Vagina (tissue), 2 donors: ENCODE results near the gene IFNA6. TPM values are rescaled to one million over a fixed set of nuclear protein-coding genes. Genes with fewer than 3 reads are reported as not detected.
"Not testable (repeated sequence)": the region's sequence is repeated elsewhere in the genome, so short reads cannot be mapped to it uniquely, and the experiment has no call there.

Source experiments
- DNase-seq, 2 donors: peaks; one replicate each; pipeline ENCODE4 v3.0.0-alpha.2; 2017; ENCODE audit errors: extremely low spot score in 2 of 2
- H3K27ac ChIP-seq: fragments of 200-600 bp; sonication (generic); one replicate; pipeline ENCODE4 v1.5.1; 2019
- H3K27me3 ChIP-seq: fragments of 200-600 bp; sonication (generic); one replicate; pipeline ENCODE4 v1.5.1; 2019
- H3K36me3 ChIP-seq, 2 donors: fragments of 200-600 bp; sonication (generic); one replicate each; pipeline ENCODE4 v1.5.1; 2017 to 2019
- H3K4me1 ChIP-seq: fragments of 200-600 bp; sonication (generic); one replicate; pipeline ENCODE4 v1.5.1; 2019
- H3K4me3 ChIP-seq, 2 donors: fragments of 200-600 bp; sonication (generic); 1 replicate in 1 of 2; 2 replicates in 1 of 2; pipeline ENCODE4 v1.5.1; 2016 to 2019
- H3K9me3 ChIP-seq: fragments of 200-600 bp; sonication (generic); one replicate; pipeline ENCODE4 v1.5.1; 2019
- POLR2A ChIP-seq, 2 donors: fragments of 450-650 bp; IDR thresholded peaks; one replicate each; pipeline ENCODE4 v1.6.1; 2017; ENCODE audit warnings: antibody characterized with exemption in 2 of 2, mild to moderate bottlenecking in 2 of 2, moderate library complexity in 2 of 2
- POLR2AphosphoS5 ChIP-seq, 2 donors: sonication (generic); formaldehyde crosslinking; IDR thresholded peaks; one replicate each; pipeline ENCODE4 v1.9.0; 2017; ENCODE audit warnings: antibody characterized with exemption in 2 of 2, mild to moderate bottlenecking in 2 of 2, low read depth in 1 of 2; ENCODE audit not compliant: insufficient read depth in 1 of 2
- intact Hi-C: fragments of 100-400 bp; cut with DNase I; formaldehyde crosslinking; loops from one replicate; pipeline ENCODE4 v1.15.1; 2023
- total RNA-seq: library from RNA; depleted of rRNA; stranded (reverse); fragments of >200 nt; gene quantifications from one replicate; pipeline ENCODE4 v1.2.3, GENCODE V29; 2016
- TF ChIP-seq, protein P1 (sequence below), 3 experiments: fragments of 450-650 bp in 2 of 3; fragments of 200-600 bp in 1 of 3; sonication (generic) in 1 of 3; IDR thresholded peaks; one replicate each; pipeline ENCODE4 v1.5.1; 2017 to 2019; ENCODE audit warnings: antibody characterized with exemption in 3 of 3, mild to moderate bottlenecking in 2 of 3, moderate library complexity in 2 of 3

IFNA6 gene
- total RNA-seq, 1 donor from 2014 or later = not detected

DNA sequence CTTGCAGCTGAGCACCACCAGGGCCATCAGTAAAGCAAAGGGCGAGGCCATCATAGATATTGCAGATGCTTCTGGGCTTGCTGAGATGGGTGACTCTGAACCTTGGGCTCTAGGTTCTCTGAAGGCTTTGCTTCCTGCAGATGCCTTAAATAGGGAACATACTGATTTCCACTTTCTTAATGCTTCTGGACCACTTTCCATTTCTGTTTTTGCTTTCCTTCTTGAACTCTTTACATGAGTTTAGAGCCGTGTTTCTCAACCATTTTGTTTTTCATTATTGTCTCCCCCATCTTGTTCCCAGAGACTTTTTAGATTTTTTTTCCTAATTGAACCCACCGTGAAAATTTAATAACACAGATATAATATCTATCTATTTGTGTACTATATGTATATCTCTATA, 17.3 kb upstream of the IFNA6 start, which contains the start of gene IFNA13:
Gene IFNA13, minus strand, starts transcription at position 101 of the 400 bp plus-strand sequence. Its CDS starts 47 bp downstream, at position 54.
- H3K9me3 ChIP-seq = no peaks in the 10 kb centered on the region
- no peaks in the 10 kb centered on the region for H3K4me1 ChIP-seq
- H3K36me3 ChIP-seq = no peaks in the 10 kb centered on the region
- intact Hi-C loops = no loop called here
- TF ChIP-seq, protein P1, sequence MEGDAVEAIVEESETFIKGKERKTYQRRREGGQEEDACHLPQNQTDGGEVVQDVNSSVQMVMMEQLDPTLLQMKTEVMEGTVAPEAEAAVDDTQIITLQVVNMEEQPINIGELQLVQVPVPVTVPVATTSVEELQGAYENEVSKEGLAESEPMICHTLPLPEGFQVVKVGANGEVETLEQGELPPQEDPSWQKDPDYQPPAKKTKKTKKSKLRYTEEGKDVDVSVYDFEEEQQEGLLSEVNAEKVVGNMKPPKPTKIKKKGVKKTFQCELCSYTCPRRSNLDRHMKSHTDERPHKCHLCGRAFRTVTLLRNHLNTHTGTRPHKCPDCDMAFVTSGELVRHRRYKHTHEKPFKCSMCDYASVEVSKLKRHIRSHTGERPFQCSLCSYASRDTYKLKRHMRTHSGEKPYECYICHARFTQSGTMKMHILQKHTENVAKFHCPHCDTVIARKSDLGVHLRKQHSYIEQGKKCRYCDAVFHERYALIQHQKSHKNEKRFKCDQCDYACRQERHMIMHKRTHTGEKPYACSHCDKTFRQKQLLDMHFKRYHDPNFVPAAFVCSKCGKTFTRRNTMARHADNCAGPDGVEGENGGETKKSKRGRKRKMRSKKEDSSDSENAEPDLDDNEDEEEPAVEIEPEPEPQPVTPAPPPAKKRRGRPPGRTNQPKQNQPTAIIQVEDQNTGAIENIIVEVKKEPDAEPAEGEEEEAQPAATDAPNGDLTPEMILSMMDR (IDR thresholded peaks at IDR 0.05) = no peak
- no peaks in the 10 kb centered on the region for H3K27me3 ChIP-seq
- DNase-seq = no peak
- no peak within 1 kb of the TSS for H3K4me3 ChIP-seq
- H3K27ac ChIP-seq = no peak within 1 kb of the TSS

DNA sequence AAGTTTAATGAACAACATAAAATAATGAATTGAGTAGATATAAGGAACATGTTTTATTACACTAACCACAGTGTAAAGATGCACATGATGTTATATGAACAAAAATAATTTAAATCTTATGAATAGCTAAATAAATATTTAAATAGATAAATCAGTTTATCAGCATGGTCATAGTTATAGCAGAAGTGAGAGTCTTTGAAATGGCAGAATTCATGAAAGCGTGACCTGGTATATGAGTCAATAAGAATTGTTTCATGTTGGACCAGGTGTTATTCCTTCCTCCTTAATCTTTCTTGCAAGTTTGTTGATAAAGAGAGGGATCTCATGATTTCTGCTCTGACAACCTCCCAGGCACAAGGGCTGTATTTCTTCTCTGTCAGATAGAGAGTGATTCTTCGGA, 16.5 kb upstream of the IFNA6 start:
- H3K27ac ChIP-seq, H3K4me3 ChIP-seq, H3K27me3 ChIP-seq, H3K36me3 ChIP-seq, intact Hi-C loops, H3K9me3 ChIP-seq, H3K4me1 ChIP-seq, DNase-seq: not testable (repeated sequence)

DNA sequence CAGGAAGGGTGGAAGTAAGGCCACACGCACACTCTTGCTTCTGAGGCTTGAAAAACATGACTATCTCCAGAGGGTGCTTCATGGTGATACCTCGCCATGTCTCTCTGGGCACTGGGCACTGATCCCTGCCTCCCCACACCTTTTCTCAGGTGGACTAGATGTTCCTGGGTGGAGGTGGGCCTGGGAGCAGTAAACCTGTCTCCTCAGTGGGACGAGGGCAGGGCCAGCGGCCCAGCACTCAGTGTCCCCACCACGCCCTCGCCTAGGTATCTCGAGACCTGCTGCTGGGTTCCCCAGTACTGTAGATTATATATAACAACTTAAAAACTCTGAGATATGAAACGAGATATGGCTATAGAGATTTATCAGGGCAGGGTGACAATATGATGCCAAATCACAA, 11.6 kb upstream of the IFNA6 start:
- Histone ChIP-seq H3K4me1 (no peaks in the 10 kb centered on the region), H3K9me3 (no peaks in the 10 kb centered on the region), H3K27ac (no peak overlapping the region), H3K27me3 (no peaks in the 10 kb centered on the region), H3K4me3 (no peak overlapping the region), H3K36me3 (no peaks in the 10 kb centered on the region)
- no peak for DNase-seq
- TF ChIP-seq POLR2A (IDR thresholded peaks at IDR 0.05) (no peak), POLR2AphosphoS5 (IDR thresholded peaks at IDR 0.05; ENCODE audit: insufficient read depth in 1 of 2, low read depth in 1 of 2) (no peak)
- TF ChIP-seq, protein P1 (IDR thresholded peaks at IDR 0.05) = no peak
- intact Hi-C loops = no loop called here

DNA sequence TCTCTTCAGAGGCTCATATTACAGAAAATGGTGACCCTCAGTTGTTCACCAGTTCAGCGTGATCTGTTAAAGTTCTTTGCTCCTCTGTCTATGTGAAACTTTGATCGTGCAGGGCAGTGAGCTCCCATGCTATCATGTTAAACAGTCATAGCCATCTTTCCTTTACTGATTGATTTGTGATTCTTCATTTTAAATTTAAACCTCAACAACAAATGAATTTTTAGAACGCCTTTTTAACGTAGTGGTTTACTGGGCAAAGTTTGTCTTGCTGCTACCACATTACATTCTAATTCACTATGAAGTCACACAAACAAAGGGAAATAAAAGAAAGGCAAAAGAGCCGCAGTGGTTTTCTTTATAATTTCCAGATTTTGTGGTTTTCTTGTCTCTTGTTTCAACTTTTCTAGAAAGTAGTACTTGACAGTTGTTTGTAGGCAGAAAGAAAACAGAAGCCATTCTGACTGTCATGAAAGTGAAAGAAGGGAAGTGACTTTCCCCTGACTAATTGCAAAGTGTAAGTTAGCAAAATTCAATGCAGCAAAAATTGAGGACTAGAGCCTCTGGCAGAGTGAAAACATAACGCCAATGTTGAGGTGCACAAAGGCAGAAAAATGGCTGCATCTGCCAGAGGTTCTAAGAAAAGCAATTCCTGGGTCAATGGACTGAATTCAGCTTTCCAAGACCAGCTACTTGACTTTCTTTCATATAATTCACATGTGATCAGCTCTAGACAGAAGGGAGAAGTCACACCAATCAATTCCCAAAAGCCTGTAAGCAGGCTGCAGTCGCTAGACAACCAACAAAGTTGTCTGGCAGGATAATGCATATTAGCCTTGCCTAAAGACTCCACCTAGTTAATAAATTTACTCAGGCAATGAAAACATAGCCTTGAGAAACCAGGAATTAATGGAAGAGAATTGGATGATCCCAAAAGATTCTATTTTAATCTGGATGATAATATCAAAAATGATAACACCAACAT, 7.1 kb upstream of the IFNA6 start:
- TF ChIP-seq, protein P1 (IDR thresholded peaks at IDR 0.05) = no peak
- no peak for DNase-seq
- Histone ChIP-seq H3K4me3 (no peak overlapping the region), H3K9me3 (no peaks in the 10 kb centered on the region), H3K36me3 (no peaks in the 10 kb centered on the region), H3K27ac (no peak overlapping the region), H3K27me3 (no peaks in the 10 kb centered on the region), H3K4me1 (no peaks in the 10 kb centered on the region)
- intact Hi-C loops = no loop called here

DNA sequence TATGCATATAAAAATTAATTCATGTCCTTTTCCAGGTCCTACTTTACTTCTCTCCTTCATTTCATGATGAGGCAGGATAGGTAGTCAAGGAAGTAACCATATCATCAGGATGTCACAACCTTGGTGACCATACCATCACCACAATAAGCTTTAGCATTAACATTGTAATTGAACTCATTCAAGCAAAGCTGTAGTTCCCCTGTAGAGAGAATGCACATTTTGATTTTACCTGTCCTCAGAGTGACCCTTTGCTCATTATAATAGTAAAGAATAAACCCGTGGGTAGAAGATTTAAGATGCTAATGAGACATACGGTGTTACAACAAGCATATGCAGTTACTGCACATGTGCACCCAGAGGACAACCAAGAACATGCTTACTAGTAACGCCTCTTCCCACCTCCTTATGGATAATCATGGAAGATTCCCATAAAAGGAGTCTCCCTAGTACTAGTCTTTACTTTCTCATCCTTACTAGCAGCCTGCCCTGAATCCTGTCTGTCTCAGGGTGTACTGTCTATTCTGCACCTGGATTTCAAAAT, 2.2 kb downstream of the IFNA6 start:
- intact Hi-C loops = loop anchor here (10.0 kb wide), 1 partner anchor 46 kb away; no protein-coding TSS in a partner anchor
- H3K9me3 ChIP-seq = no peaks in the 10 kb centered on the region
- H3K4me1 ChIP-seq = no peaks in the 10 kb centered on the region
- TF ChIP-seq, protein P1 (IDR thresholded peaks at IDR 0.05) = no peak
- no peak for TF ChIP-seq POLR2A (IDR thresholded peaks at IDR 0.05)
- no peak for TF ChIP-seq POLR2AphosphoS5 (IDR thresholded peaks at IDR 0.05; ENCODE audit: insufficient read depth in 1 of 2, low read depth in 1 of 2)
- no peaks in the 10 kb centered on the region for H3K27me3 ChIP-seq
- no peak overlapping the region for H3K4me3 ChIP-seq
- DNase-seq = no peak
- H3K36me3 ChIP-seq = no peaks in the 10 kb centered on the region
- H3K27ac ChIP-seq = no peak overlapping the region
